A673 (cell line): ENCODE measurements around the gene SUZ12. TPM values are rescaled to one million over a fixed set of nuclear protein-coding genes. Genes with fewer than 3 reads are reported as not detected.
"Not testable (repeated sequence)": the region's sequence is repeated elsewhere in the genome, so short reads cannot be mapped to it uniquely, and the experiment has no call there.

Experiments used
- BruUV-seq: library from RNA; stranded (reverse); fragments of 400-500 nt; replicated peaks from 2 replicates; lab custom pipeline; 2021; lab: Mats Ljungman, UMichigan
- CTCF ChIA-PET: fragments of 300-600 bp; sonication (Branson Sonifier 250); formaldehyde crosslinking; loops from one replicate; lab custom pipeline; 2022; ENCODE audit warnings: antibody characterized with exemption; lab: Charles Lee
- POLR2A ChIA-PET: fragments of 300-600 bp; sonication (Branson Sonifier 250); formaldehyde crosslinking; loops from one replicate; lab custom pipeline; 2022; ENCODE audit warnings: antibody characterized with exemption; ENCODE audit not compliant: low non-redundant PET; lab: Charles Lee
- DNase-seq: peaks from one replicate; pipeline ENCODE4 v3.0.0-alpha.2; 2015; ENCODE audit warnings: low spot score
- H3K27ac ChIP-seq: fragments of 200-600 bp; sonication (generic); 2 replicates; pipeline ENCODE4 v1.5.1; 2016; ENCODE audit warnings: mixed run types, low read depth, mild to moderate bottlenecking, mixed read lengths, antibody characterized with exemption, low read length; ENCODE audit not compliant: poor library complexity, severe bottlenecking
- H3K27me3 ChIP-seq: fragments of 200-600 bp; sonication (generic); replicated peaks from 2 replicates; pipeline ENCODE4 v1.6.1; 2017; ENCODE audit warnings: mixed run types, low read depth, mild to moderate bottlenecking, mixed read lengths, antibody characterized with exemption, low read length; ENCODE audit not compliant: insufficient read depth, poor library complexity
- H3K36me3 ChIP-seq: fragments of 200-600 bp; sonication (generic); 2 replicates; pipeline ENCODE4 v1.6.1; 2016; ENCODE audit warnings: mixed run types, mild to moderate bottlenecking, mixed read lengths, antibody characterized with exemption, low read length; ENCODE audit not compliant: insufficient read depth, poor library complexity, severe bottlenecking
- H3K4me1 ChIP-seq: fragments of 200-600 bp; sonication (generic); 2 replicates; pipeline ENCODE4 v1.6.1; 2017; ENCODE audit warnings: mixed run types, mild to moderate bottlenecking, mixed read lengths, antibody characterized with exemption, low read length; ENCODE audit not compliant: insufficient read depth, poor library complexity, severe bottlenecking
- H3K4me3 ChIP-seq: fragments of 200-600 bp; sonication (generic); 2 replicates; pipeline ENCODE4 v1.5.1; 2016; ENCODE audit warnings: low read depth, mixed run types, mild to moderate bottlenecking, mixed read lengths, low read length; ENCODE audit not compliant: poor library complexity, severe bottlenecking
- H3K9me3 ChIP-seq: fragments of 200-600 bp; sonication (generic); 2 replicates; pipeline ENCODE4 v1.6.1; 2016; ENCODE audit warnings: mixed run types, low read depth, mild to moderate bottlenecking, mixed read lengths, antibody characterized with exemption, low read length; ENCODE audit not compliant: poor library complexity, severe bottlenecking
- CTCF ChIP-seq: fragments of 300-800, 200-600 bp; sonication (generic); conservative IDR thresholded peaks from 2 replicates; pipeline ENCODE4 v1.5.1; 2017; ENCODE audit warnings: low read depth, mild to moderate bottlenecking, antibody characterized with exemption, low read length, moderate library complexity, mixed read lengths
- EZH2 ChIP-seq: fragments of 200-600 bp; sonication (generic); IDR thresholded peaks from 2 replicates; pipeline ENCODE4 v1.6.1; 2017; ENCODE audit warnings: borderline replicate concordance, low read depth, mild to moderate bottlenecking, mixed read lengths, antibody characterized with exemption, low read length; ENCODE audit not compliant: poor library complexity, severe bottlenecking
- intact Hi-C: fragments of 100-400 bp; cut with micrococcal nuclease; formaldehyde crosslinking; loops from one replicate; pipeline ENCODE4 v1.10.0; 2022; ENCODE audit not compliant: unreplicated experiment
- total RNA-seq: library from RNA; stranded (reverse); gene quantifications from 2 replicates; pipeline ENCODE4 v1.2.3, GENCODE V29; 2021

Gene SUZ12
- total RNA-seq, 1 experiment from 2014 or later: 29.9 TPM

DNA sequence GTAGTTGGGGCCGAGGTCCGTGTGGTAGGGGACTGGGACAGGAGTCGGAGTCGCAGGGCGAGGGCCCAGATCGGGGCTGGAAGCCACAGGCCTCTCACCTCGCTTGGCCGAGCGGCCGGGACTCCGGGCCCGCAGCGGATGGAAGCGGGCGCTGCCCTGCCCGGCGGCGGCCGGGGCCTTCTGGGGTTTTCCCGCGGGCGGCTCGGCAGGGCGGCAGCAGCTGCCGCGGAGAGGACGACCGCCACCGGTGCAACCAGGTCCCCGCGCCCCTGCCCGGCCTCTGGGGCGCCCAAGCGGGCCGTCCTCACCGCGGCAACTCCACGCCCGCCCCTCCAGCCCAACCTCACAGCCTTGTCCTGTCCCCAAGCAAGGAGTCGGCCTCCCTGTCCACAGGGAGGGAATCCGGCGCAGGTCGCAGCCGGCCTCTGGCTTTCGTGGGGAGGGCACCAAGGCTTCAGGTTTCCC is 19.7 kb upstream of the SUZ12 start:
- Histone ChIP-seq H3K9me3 (no peaks in the 10 kb centered on the region), H3K27ac (no peak overlapping the region), H3K4me1 (no peaks in the 10 kb centered on the region), H3K36me3 (no peaks in the 10 kb centered on the region), H3K27me3 (no peaks in the 10 kb centered on the region), H3K4me3 (no peak overlapping the region)
- no peak for TF ChIP-seq EZH2
- no peak for TF ChIP-seq CTCF
- intact Hi-C loops: no loop called here
- POLR2A ChIA-PET: no interaction called here
- CTCF ChIA-PET: no interaction called here
- BruUV-seq: no TSS peak
- no peak for DNase-seq

GRCh38 chr17:31917721-31918120 is 19.1 kb upstream of the SUZ12 start:
- H3K4me3 ChIP-seq, DNase-seq, H3K4me1 ChIP-seq, H3K27ac ChIP-seq, H3K36me3 ChIP-seq, intact Hi-C loops, H3K9me3 ChIP-seq, POLR2A ChIA-PET, H3K27me3 ChIP-seq, CTCF ChIA-PET, BruUV-seq: not testable (repeated sequence)

DNA sequence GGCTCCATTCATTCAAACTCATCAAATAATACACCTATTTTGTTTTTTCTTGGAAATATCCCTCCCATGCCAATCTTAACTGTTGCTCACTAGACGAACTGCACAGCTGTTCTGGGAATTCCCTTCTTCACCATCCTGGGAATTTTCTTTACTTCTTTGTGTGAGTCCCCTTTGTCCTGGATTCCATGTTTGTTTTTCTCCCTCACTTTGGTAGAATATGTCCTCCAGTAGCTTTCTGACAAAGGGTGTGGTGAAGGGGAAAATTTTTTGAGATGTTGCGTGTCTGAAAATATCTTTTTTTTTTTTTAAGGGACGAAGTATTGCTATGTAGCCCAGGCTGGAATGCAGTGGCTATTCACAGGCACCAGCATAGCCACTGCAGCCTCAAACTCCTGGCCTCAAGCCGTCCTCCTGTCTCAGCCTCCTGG is 18.1 kb upstream of the SUZ12 start:
- H3K9me3 ChIP-seq: no peaks in the 10 kb centered on the region
- TF ChIP-seq CTCF: no peak
- no peak for TF ChIP-seq EZH2
- intact Hi-C loops: no loop called here
- H3K4me1 ChIP-seq: no peaks in the 10 kb centered on the region
- ChIA-PET POLR2A (no interaction called here), CTCF (no interaction called here)
- DNase-seq: no peak
- BruUV-seq: no TSS peak
- H3K27me3 ChIP-seq: no peaks in the 10 kb centered on the region
- H3K36me3 ChIP-seq: no peaks in the 10 kb centered on the region
- H3K4me3 ChIP-seq: no peak overlapping the region
- H3K27ac ChIP-seq: no peak overlapping the region

GRCh38 chr17:31919802-31920525 is 16.8 kb upstream of the SUZ12 start:
- ChIA-PET POLR2A (no interaction called here), CTCF (no interaction called here)
- intact Hi-C loops: no loop called here
- no peaks in the 10 kb centered on the region for H3K36me3 ChIP-seq
- no TSS peak for BruUV-seq
- H3K9me3 ChIP-seq: no peaks in the 10 kb centered on the region
- H3K27ac ChIP-seq: no peak overlapping the region
- H3K27me3 ChIP-seq: no peaks in the 10 kb centered on the region
- no peaks in the 10 kb centered on the region for H3K4me1 ChIP-seq
- no peak overlapping the region for H3K4me3 ChIP-seq
- TF ChIP-seq EZH2: no peak
- no peak for TF ChIP-seq CTCF
- DNase-seq: no peak
